Suprapubic skin (tissue), 4 donors: ENCODE results near the gene MEIOB. TPM values are rescaled to one million over a fixed set of nuclear protein-coding genes. Genes with fewer than 3 reads are reported as not detected.

ENCODE experiments used
- DNase-seq, 2 donors: peaks; one replicate each; pipeline ENCODE4 v3.0.0-alpha.2; 2019; ENCODE audit warnings: low spot score in 2 of 2
- H3K27ac ChIP-seq: fragments of 200-600 bp; sonication (generic); one replicate; pipeline ENCODE4 v1.5.1; 2019
- H3K27me3 ChIP-seq: fragments of 200-600 bp; sonication (generic); one replicate; pipeline ENCODE4 v1.5.1; 2019
- H3K36me3 ChIP-seq: fragments of 200-600 bp; sonication (generic); one replicate; pipeline ENCODE4 v1.5.1; 2019
- H3K4me1 ChIP-seq: fragments of 200-600 bp; sonication (generic); one replicate; pipeline ENCODE4 v1.5.1; 2019
- H3K4me3 ChIP-seq: fragments of 200-600 bp; sonication (generic); one replicate; pipeline ENCODE4 v1.5.1; 2019; ENCODE audit warnings: mild to moderate bottlenecking
- H3K9me3 ChIP-seq: fragments of 200-600 bp; sonication (generic); one replicate; pipeline ENCODE4 v1.5.1; 2019
- CTCF ChIP-seq, 2 donors: fragments of 200-600 bp in 1 of 2; fragments of 450-650 bp in 1 of 2; sonication (generic) in 1 of 2; IDR thresholded peaks; one replicate each; pipeline ENCODE4 v1.5.1; 2016 to 2019; ENCODE audit warnings: antibody characterized with exemption in 2 of 2, mild to moderate bottlenecking in 1 of 2, moderate library complexity in 1 of 2
- EP300 ChIP-seq: sonication (generic); formaldehyde crosslinking; IDR thresholded peaks from one replicate; pipeline ENCODE4 v1.6.1; 2017; ENCODE audit warnings: antibody characterized with exemption
- POLR2A ChIP-seq, 2 donors: fragments of 450-650 bp; IDR thresholded peaks; one replicate each; pipeline ENCODE4 v1.6.1; 2017; ENCODE audit warnings: antibody characterized with exemption in 2 of 2, mild to moderate bottlenecking in 2 of 2, moderate library complexity in 2 of 2
- POLR2AphosphoS5 ChIP-seq, 3 donors: sonication (generic); formaldehyde crosslinking; IDR thresholded peaks; one replicate each; pipeline ENCODE4 v1.6.1; 2017; ENCODE audit warnings: antibody characterized with exemption in 3 of 3
- WGBS: methylation state at CpG from one replicate; pipeline ENCODE4 v1.1.5; 2018; 5-methylcytosine and 5-hydroxymethylcytosine counted together
- total RNA-seq, 4 donors: library from RNA; depleted of rRNA; stranded (reverse); fragments of >200 nt; gene quantifications; one replicate each; pipeline ENCODE4 v1.1.0, GENCODE V29; 2016

The MEIOB gene
- total RNA-seq, 4 donors from 2014 or later: 0.29 to 0.68 TPM; not detected in 2

DNA sequence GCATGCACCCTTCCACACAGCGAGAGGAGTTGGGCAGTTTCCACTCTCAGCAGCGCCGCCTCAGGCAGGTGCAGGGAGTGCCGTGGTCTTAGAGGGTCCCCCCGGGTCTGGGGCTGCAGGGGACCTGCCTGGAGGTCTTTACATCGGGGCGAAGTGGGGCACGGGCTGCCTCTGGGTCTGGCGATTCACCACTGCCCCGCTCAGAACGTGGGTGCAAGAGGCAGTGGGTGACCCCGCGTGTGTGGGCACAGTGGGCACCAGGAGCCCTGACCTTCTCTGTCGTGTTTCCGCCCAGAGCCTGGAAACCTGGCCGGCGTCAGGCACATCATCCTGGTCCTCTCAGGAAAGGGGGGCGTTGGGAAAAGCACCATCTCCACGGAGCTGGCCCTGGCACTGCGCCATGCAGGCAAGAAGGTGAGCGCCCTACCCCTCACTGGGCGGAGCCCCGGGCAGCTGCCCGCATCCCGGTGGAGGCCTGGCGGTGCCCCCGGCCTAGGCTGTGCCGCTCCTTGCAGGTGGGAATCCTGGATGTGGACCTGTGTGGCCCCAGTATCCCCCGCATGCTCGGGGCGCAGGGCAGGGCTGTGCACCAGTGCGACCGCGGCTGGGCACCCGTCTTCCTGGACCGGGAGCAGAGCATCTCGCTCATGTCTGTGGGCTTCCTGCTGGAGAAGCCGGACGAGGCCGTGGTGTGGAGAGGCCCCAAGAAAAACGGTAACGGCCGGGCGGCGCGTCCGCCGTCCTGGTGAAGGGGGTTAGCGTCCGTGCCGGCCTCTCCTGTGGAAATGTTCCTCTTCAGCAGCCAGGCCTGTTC is 85.5 kb downstream of the MEIOB start:
- Histone ChIP-seq H3K4me3 (no peak overlapping the region), H3K9me3 (no peaks in the 10 kb centered on the region), H3K36me3 (peaks cover 45% of the 10 kb centered on the region), H3K27ac (no peak overlapping the region), H3K4me1 (peaks cover 54% of the 10 kb centered on the region), H3K27me3 (no peaks in the 10 kb centered on the region)
- 84% methylated on average over 28 of the region's 51 CpGs for WGBS
- DNase-seq: no peak
- TF ChIP-seq EP300 (no peak), CTCF (IDR thresholded peaks at IDR 0.05) (no peak), POLR2AphosphoS5 (IDR thresholded peaks at IDR 0.05) (no peak), POLR2A (IDR thresholded peaks at IDR 0.05) (no peak)

- WGBS: no CpG with 5 or more reads among the region's 14 CpGs
- no peak overlapping the region for H3K4me3 ChIP-seq
- no peaks in the 10 kb centered on the region for H3K27me3 ChIP-seq
- H3K27ac ChIP-seq: no peak overlapping the region
- H3K9me3 ChIP-seq: no peaks in the 10 kb centered on the region
- H3K4me1 ChIP-seq: peaks cover 61% of the 10 kb centered on the region
- DNase-seq: no peak
- no peak for TF ChIP-seq POLR2AphosphoS5 (IDR thresholded peaks at IDR 0.05)
- TF ChIP-seq POLR2A (IDR thresholded peaks at IDR 0.05): no peak
- no peak for TF ChIP-seq EP300
- no peak for TF ChIP-seq CTCF (IDR thresholded peaks at IDR 0.05)
- H3K36me3 ChIP-seq: peaks cover 39% of the 10 kb centered on the region
These were observed 86.2 kb downstream of the MEIOB start for GRCh38 chr16:1785846-1786170.

DNA sequence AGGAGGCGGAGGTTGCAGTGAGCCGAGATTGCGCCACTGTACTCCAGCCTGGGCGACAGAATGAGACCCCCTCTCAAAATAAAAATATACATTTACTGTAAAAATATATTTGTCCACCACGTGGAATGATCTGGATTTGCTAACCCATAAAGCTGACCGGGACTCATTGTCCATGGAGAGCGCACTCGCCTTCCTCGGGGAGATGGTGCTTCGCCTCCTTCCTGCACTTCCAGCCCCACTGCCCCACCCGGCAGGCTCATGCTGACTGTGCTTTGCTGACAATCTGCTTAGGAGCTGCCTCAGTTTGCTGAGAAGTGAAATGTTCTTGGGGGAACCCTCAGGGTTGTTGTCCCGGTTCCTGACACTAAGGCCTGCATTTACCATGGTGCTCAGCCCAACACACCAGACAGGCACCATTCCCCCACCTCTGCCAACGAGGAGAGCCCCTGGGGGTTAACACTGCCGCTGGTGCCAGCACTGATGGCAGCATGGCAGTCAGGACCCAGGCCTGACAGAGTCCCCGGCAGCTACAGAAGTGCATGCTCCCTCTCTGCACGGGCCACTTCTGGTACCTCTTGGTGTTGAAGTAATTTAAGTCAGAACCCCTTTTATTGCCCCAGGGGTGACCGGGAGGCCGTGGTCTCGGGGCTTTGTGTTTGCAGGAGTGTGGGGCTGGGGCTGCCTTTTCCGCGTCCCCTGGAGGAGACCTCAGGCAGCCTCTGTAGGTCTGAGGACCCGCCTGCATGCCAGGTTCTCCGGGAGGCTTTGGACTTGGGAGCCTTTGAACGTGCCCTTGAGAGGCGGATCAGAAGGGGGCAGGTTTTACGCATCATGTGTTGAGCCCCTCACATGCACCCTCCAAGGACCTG is 86.8 kb downstream of the MEIOB start:
- TF ChIP-seq EP300 (no peak), POLR2AphosphoS5 (IDR thresholded peaks at IDR 0.05) (no peak), CTCF (IDR thresholded peaks at IDR 0.05) (no peak), POLR2A (IDR thresholded peaks at IDR 0.05) (no peak)
- Histone ChIP-seq H3K4me1 (peaks cover 65% of the 10 kb centered on the region), H3K27ac (no peak overlapping the region), H3K9me3 (no peaks in the 10 kb centered on the region), H3K4me3 (no peak overlapping the region), H3K36me3 (peaks cover 35% of the 10 kb centered on the region), H3K27me3 (no peaks in the 10 kb centered on the region)
- WGBS: 83% methylated on average over 21 of the region's 26 CpGs
- DNase-seq: no peak

Other genes starting within 250 kb of the MEIOB start
- gene JPT2, start 193.9 kb downstream of the MEIOB start, total RNA-seq: 10 to 100 TPM; 22.6 to 59.2 (median 35.0) TPM
- 100 to 1,000 TPM in 1 of 4 donors, 10 to 100 TPM in 3; 56.0 to 206 (median 82.1) TPM for gene MAPK8IP3, start 166.0 kb downstream of the MEIOB start, total RNA-seq
- 100 to 1,000 TPM in 3 of 4 donors, 10 to 100 TPM in 1; 76.9 to 115 (median 103) TPM for gene NME3, start 100.6 kb downstream of the MEIOB start, total RNA-seq
- gene EME2, start 99.4 kb downstream of the MEIOB start, total RNA-seq: 10 to 100 TPM in 2 of 4 donors, 1 to 10 TPM in 2; 9.8 to 26.3 (median 15.1) TPM
- gene MRPS34, start 99.0 kb downstream of the MEIOB start, total RNA-seq: 10 to 100 TPM; 46.8 to 74.3 (median 64.9) TPM
- gene SPSB3, start 89.6 kb downstream of the MEIOB start, total RNA-seq: 100 to 1,000 TPM; 124 to 205 (median 156) TPM
- gene NUBP2, start 89.2 kb downstream of the MEIOB start, total RNA-seq: 100 to 1,000 TPM in 1 of 4 donors, 10 to 100 TPM in 3; 55.4 to 115 (median 90.8) TPM
- gene IGFALS, start 78.5 kb downstream of the MEIOB start, total RNA-seq: 1 to 10 TPM in 2 of 4 donors, under 1 TPM in 2; 0.42 to 2.4 (median 1.1) TPM
- 10 to 100 TPM; 49.8 to 66.6 (median 51.9) TPM for gene HAGH, start 45.3 kb downstream of the MEIOB start, total RNA-seq
- gene FAHD1, start 45.0 kb downstream of the MEIOB start, total RNA-seq: 10 to 100 TPM; 47.4 to 84.7 (median 49.1) TPM
- gene HS3ST6, start 46.3 kb upstream of the MEIOB start, total RNA-seq: 10 to 100 TPM; 28.5 to 76.7 (median 58.5) TPM
- 10 to 100 TPM; 14.9 to 28.6 (median 23.5) TPM for gene MSRB1, start 71.0 kb upstream of the MEIOB start, total RNA-seq
- gene RPL3L, start 82.5 kb upstream of the MEIOB start, total RNA-seq: under 1 TPM in 3 of 4 donors, not detected in 1; 0.29 to 0.60 (median 0.42) TPM
- 100 to 1,000 TPM; 157 to 196 (median 174) TPM for gene NDUFB10, start 87.4 kb upstream of the MEIOB start, total RNA-seq
- 1,000 to 10,000 TPM; 3,268 to 4,213 (median 3,625) TPM for gene RPS2, start 92.7 kb upstream of the MEIOB start, total RNA-seq
- not detected for gene RNF151, start 94.7 kb upstream of the MEIOB start, total RNA-seq
- 10 to 100 TPM; 49.2 to 73.5 (median 57.2) TPM for gene TBL3, start 99.9 kb upstream of the MEIOB start, total RNA-seq
- gene NOXO1, start 109.3 kb upstream of the MEIOB start, total RNA-seq: 1 to 10 TPM in 3 of 4 donors, not detected in 1; 1.1 to 3.1 (median 2.0) TPM
- gene GFER, start 112.0 kb upstream of the MEIOB start, total RNA-seq: 10 to 100 TPM in 1 of 4 donors, 1 to 10 TPM in 3; 7.0 to 11.2 (median 9.5) TPM
- gene SYNGR3, start 117.8 kb upstream of the MEIOB start, total RNA-seq: 1 to 10 TPM in 1 of 4 donors, under 1 TPM in 2, not detected in 1; 0.42 to 1.7 (median 0.60) TPM
- 100 to 1,000 TPM in 1 of 4 donors, 10 to 100 TPM in 3; 69.4 to 103 (median 84.0) TPM for gene ZNF598, start 137.7 kb upstream of the MEIOB start, total RNA-seq
- gene NPW, start 147.6 kb upstream of the MEIOB start, total RNA-seq: 1 to 10 TPM in 2 of 4 donors, under 1 TPM in 1, not detected in 1; 0.65 to 5.6 (median 3.0) TPM
- gene NHERF2, start 154.7 kb upstream of the MEIOB start, total RNA-seq: 10 to 100 TPM; 13.8 to 36.5 (median 21.8) TPM
- gene NTHL1, start 175.7 kb upstream of the MEIOB start, total RNA-seq: 10 to 100 TPM; 15.9 to 40.5 (median 20.9) TPM
- 100 to 1,000 TPM; 103 to 193 (median 143) TPM for gene TSC2, start 175.8 kb upstream of the MEIOB start, total RNA-seq